Keratinocyte (primary cell): ENCODE results near the gene NPAS3. TPM values are rescaled to one million over a fixed set of nuclear protein-coding genes. Genes with fewer than 3 reads are reported as not detected.

Source experiments
- DNase-seq: peaks from one replicate; pipeline ENCODE4 v3.0.0-alpha.2; 2011; ENCODE audit warnings: low read depth, missing footprints, low spot score
- FAIRE-seq: peaks from 2 replicates; lab custom pipeline; 2011; peaks lifted over from hg19 to GRCh38; lab: Jason Lieb, UNC
- H2AFZ ChIP-seq: 2 replicates; pipeline ENCODE4 v1.6.0; 2012; ENCODE audit warnings: low read length, control low read depth, inconsistent platforms; ENCODE audit not compliant: control insufficient read depth
- H3K27ac ChIP-seq: 2 replicates; pipeline ENCODE4 v1.5.1; 2011; ENCODE audit warnings: low read length; ENCODE audit not compliant: control insufficient read depth, insufficient read depth
- H3K27me3 ChIP-seq: 3 replicates; pipeline ENCODE4 v1.6.0; 2011; ENCODE audit warnings: low read length; ENCODE audit not compliant: control insufficient read depth, insufficient read depth; ENCODE audit errors: extremely low read depth
- H3K36me3 ChIP-seq, 2 experiments: 2 replicates in 1 of 2; 3 replicates in 1 of 2; pipeline ENCODE4 v1.5.1; 2011; ENCODE audit warnings: low read length in 2 of 2, mild to moderate bottlenecking in 1 of 2; ENCODE audit not compliant: control insufficient read depth in 2 of 2, insufficient read depth in 2 of 2; ENCODE audit errors: extremely low read depth in 1 of 2
- H3K4me1 ChIP-seq: 3 replicates; pipeline ENCODE4 v1.5.1; 2011; ENCODE audit warnings: low read length; ENCODE audit not compliant: control insufficient read depth, insufficient read depth; ENCODE audit errors: extremely low read depth
- H3K4me2 ChIP-seq: 3 replicates; pipeline ENCODE4 v1.6.0; 2011; ENCODE audit warnings: low read depth, low read length; ENCODE audit not compliant: control insufficient read depth, insufficient read depth; ENCODE audit errors: extremely low read depth
- H3K4me3 ChIP-seq, 3 experiments: fragments of 200-600 bp in 1 of 3; sonication (generic) in 1 of 3; 2 replicates in 2 of 3; 3 replicates in 1 of 3; pipeline ENCODE4 v1.5.1; 2011 to 2016; ENCODE audit warnings: low read length in 3 of 3, mild to moderate bottlenecking in 3 of 3, control low read depth in 2 of 3, inconsistent platforms in 1 of 3, low read depth in 1 of 3, mixed read lengths in 1 of 3, mixed run types in 1 of 3, moderate library complexity in 1 of 3; ENCODE audit not compliant: control insufficient read depth in 2 of 3, insufficient read depth in 2 of 3; ENCODE audit errors: extremely low read depth in 1 of 3
- H3K79me2 ChIP-seq: 2 replicates; pipeline ENCODE4 v1.6.0; 2012; ENCODE audit warnings: low read length; ENCODE audit not compliant: control insufficient read depth, insufficient read depth
- H3K9ac ChIP-seq: 3 replicates; pipeline ENCODE4 v1.6.0; 2011; ENCODE audit warnings: low read length; ENCODE audit not compliant: control insufficient read depth, insufficient read depth; ENCODE audit errors: extremely low read depth
- H3K9me1 ChIP-seq: 3 replicates; pipeline ENCODE4 v1.6.0; 2011; ENCODE audit warnings: low read length; ENCODE audit not compliant: control insufficient read depth, insufficient read depth; ENCODE audit errors: extremely low read depth
- H3K9me3 ChIP-seq: 2 replicates; pipeline ENCODE4 v1.5.1; 2012; ENCODE audit warnings: low read depth, low read length; ENCODE audit not compliant: control insufficient read depth
- H4K20me1 ChIP-seq: 3 replicates; pipeline ENCODE4 v1.6.0; 2011; ENCODE audit warnings: low read length; ENCODE audit not compliant: control insufficient read depth, insufficient read depth; ENCODE audit errors: extremely low read depth
- CTCF ChIP-seq, 3 experiments: IDR thresholded peaks in 1 of 3; conservative IDR thresholded peaks in 1 of 3; optimal IDR thresholded peaks in 1 of 3; 2 replicates in 2 of 3; 3 replicates in 1 of 3; pipeline versions ENCODE3 to v1.5.1; 2011; ENCODE audit warnings: low read length in 3 of 3, mild to moderate bottlenecking in 3 of 3, moderate library complexity in 2 of 3, control low read depth in 1 of 3, inconsistent platforms in 1 of 3; ENCODE audit not compliant: insufficient read depth in 2 of 3; ENCODE audit errors: extremely low read depth in 1 of 3
- EZH2 ChIP-seq: IDR thresholded peaks from one replicate; pipeline ENCODE4 v1.6.1; 2012; ENCODE audit warnings: inconsistent platforms, mild to moderate bottlenecking, low read length, moderate library complexity
- dilution Hi-C: fragments of 300-500 bp; cut with MboI; formaldehyde crosslinking; loops from one replicate; pipeline ENCODE4 v1.7.0; 2020; ENCODE audit warnings: low sequenced_read_pairs; ENCODE audit not compliant: extremely low pct_ligation_motif_present
- polyA plus RNA-seq, 5 experiments: library from polyadenylated mRNA; depleted of rRNA in 3 of 5; stranded (reverse) in 3 of 5; stranded (forward) in 1 of 5; unstranded in 1 of 5; fragments of >200 nt; gene quantifications; 1 replicate in 1 of 5; 2 replicates in 3 of 5; 3 replicates in 1 of 5; pipeline versions ENCODE4 v1.2.1 to v1.2.3, GENCODE V29; 2011 to 2012; ENCODE audit warnings: missing spikeins in 2 of 5, low read depth in 1 of 5, low replicate concordance in 1 of 5

Gene NPAS3
- polyA plus RNA-seq, 1 donor (not counting 4 experiments of a cell fraction or from before 2014, with no cell fraction given): 0.07 TPM

GRCh38 chr14:33686856-33687255 is 748.2 kb downstream of the NPAS3 start:
- FAIRE-seq (no peak), DNase-seq (no peak)
- H3K4me2 ChIP-seq: no peak overlapping the region
- H4K20me1 ChIP-seq: no peaks in the 10 kb centered on the region
- H3K27ac ChIP-seq: peak overlapping the region; percentile 46
- H3K4me3 ChIP-seq: no peak overlapping the region
- H3K9ac ChIP-seq: no peak overlapping the region
- no peak overlapping the region for H2AFZ ChIP-seq
- peaks cover 23% of the 10 kb centered on the region for H3K4me1 ChIP-seq
- H3K9me1 ChIP-seq: no peaks in the 10 kb centered on the region
- H3K36me3 ChIP-seq: no peaks in the 10 kb centered on the region
- TF ChIP-seq EZH2 (no peak), CTCF (optimal IDR thresholded peaks at IDR 0.05 in 1 of 3, IDR thresholded peaks at IDR 0.05 in 1 of 3, conservative IDR thresholded peaks at IDR 0.05 in 1 of 3; ENCODE audit: extremely low read depth in 1 of 3, insufficient read depth in 2 of 3, low read length in 3 of 3) (no peak)
- H3K79me2 ChIP-seq: no peaks in the 10 kb centered on the region
- dilution Hi-C loops: no loop called here
- no peaks in the 10 kb centered on the region for H3K27me3 ChIP-seq
- no peaks in the 10 kb centered on the region for H3K9me3 ChIP-seq

DNA sequence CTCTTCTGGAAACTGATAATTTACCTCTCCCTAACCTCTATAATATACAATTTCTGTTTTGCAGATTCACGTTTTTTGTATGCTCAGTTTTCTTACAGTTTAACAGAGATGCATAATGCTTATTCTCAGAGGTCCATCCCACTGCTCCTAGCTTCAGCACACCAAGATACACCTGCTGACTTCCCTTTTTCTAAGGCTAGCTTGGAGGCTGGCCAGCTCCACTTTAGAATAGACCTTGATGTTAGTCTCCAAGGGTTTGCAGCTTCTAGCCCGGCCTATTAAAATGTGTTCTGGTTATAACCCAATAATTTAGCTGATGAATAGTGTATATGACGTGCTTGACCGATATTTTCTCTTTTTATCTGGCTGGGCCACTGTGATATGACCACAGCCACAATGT is 751.0 kb downstream of the NPAS3 start:
- Histone ChIP-seq H3K4me2 (no peak overlapping the region), H3K79me2 (no peaks in the 10 kb centered on the region), H4K20me1 (no peaks in the 10 kb centered on the region), H2AFZ (no peak overlapping the region), H3K9me3 (no peaks in the 10 kb centered on the region), H3K27ac (no peak overlapping the region), H3K4me1 (peaks cover 32% of the 10 kb centered on the region), H3K4me3 (no peak overlapping the region), H3K36me3 (no peaks in the 10 kb centered on the region), H3K9me1 (no peaks in the 10 kb centered on the region), H3K9ac (no peak overlapping the region), H3K27me3 (no peaks in the 10 kb centered on the region)
- FAIRE-seq: no peak
- dilution Hi-C loops: no loop called here
- no peak for DNase-seq
- no peak for TF ChIP-seq EZH2
- TF ChIP-seq CTCF (optimal IDR thresholded peaks at IDR 0.05 in 1 of 3, IDR thresholded peaks at IDR 0.05 in 1 of 3, conservative IDR thresholded peaks at IDR 0.05 in 1 of 3; ENCODE audit: extremely low read depth in 1 of 3, insufficient read depth in 2 of 3, low read length in 3 of 3): no peak
